Measurements from ENCODE around the gene MX1. TPM values are rescaled to one million over a fixed set of nuclear protein-coding genes. Genes with fewer than 3 reads are reported as not detected.

MX1 gene
- total RNA-seq, 1 donor from 2014 or later, result 8.8 TPM

- TF ChIP-seq CTCF (IDR thresholded peaks at IDR 0.05; ENCODE audit: borderline replicate concordance), result no peak
- Histone ChIP-seq H3K4me1 (no peaks in the 10 kb centered on the region), H3K27me3 (ENCODE audit: low read depth) (peaks cover 62% of the 10 kb centered on the region), H3K9me3 (replicated peaks) (no peaks in the 10 kb centered on the region), H3K27ac (replicated peaks) (no peak overlapping the region), H3K4me3 (no peak overlapping the region), H3K36me3 (no peaks in the 10 kb centered on the region)
- DNase-seq, result no peak
- intact Hi-C loops (cut with micrococcal nuclease), result no loop called here
Observed at GRCh38 chr21:41478319-41479177, 52.5 kb downstream of the MX1 start.

DNA sequence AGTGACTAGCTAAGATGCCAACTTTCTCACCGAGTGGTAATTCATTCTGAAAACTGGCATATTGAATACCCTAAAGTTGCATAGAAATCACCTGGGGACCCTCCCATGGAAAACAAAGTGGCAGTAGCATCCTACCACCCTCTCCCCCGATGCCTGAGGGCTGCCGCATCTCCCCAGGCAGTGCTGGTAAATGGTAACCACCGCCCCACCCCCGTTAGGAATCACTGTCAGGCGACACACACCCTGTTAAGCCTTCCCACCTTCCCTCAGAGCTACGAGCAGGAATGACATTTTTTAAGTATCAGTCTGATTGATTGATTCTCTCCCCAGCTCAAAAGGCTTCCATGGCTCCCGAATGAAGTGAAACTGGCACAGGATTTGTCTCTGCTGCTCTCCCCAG lies 53.6 kb downstream of the MX1 start:
- Histone ChIP-seq H3K36me3 (no peaks in the 10 kb centered on the region), H3K9me3 (replicated peaks) (no peaks in the 10 kb centered on the region), H3K27ac (replicated peaks) (no peak overlapping the region), H3K27me3 (ENCODE audit: low read depth) (peaks cover 72% of the 10 kb centered on the region), H3K4me3 (no peak overlapping the region), H3K4me1 (no peaks in the 10 kb centered on the region)
- TF ChIP-seq CTCF (IDR thresholded peaks at IDR 0.05; ENCODE audit: borderline replicate concordance), result no peak
- intact Hi-C loops (cut with micrococcal nuclease), result no loop called here
- DNase-seq, result no peak

DNA sequence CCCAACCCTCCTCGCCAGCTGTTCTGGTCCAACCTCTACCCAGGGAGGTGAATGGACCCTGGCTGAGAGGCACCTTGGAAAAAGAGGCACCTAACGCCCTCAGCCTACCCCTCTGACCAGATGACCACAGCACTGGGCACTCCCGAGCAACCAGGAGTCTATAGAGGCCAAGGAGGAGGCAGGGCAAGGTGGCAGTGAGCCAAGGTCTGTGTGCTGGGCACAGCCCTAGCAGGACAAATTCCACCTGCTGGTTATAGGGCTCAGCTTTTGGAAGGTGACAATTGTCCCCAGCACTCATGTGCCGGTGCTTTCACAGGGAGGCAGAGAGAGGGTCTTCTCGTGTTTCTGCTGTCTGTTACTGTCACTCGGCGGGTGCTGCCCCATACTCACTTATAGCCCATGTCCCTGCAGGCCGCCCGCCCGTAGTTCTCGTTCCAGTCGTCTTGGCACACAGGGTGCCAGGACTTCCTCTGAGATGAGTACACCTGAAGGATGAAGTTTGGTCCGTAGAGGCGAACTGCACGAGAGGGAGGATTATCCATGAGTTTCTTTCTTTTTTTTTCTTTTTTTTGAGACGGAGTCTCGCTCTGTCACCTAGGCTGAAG lies 54.1 kb downstream of the MX1 start:
- Histone ChIP-seq H3K27ac (replicated peaks) (no peak overlapping the region), H3K9me3 (replicated peaks) (no peaks in the 10 kb centered on the region), H3K36me3 (no peaks in the 10 kb centered on the region), H3K27me3 (ENCODE audit: low read depth) (peaks cover 72% of the 10 kb centered on the region), H3K4me3 (no peak overlapping the region), H3K4me1 (no peaks in the 10 kb centered on the region)
- DNase-seq, result no peak
- no peak for TF ChIP-seq CTCF (IDR thresholded peaks at IDR 0.05; ENCODE audit: borderline replicate concordance)
- intact Hi-C loops (cut with micrococcal nuclease), result no loop called here

GRCh38 chr21:41481191-41481590 lies 55.2 kb downstream of the MX1 start:
- no peaks in the 10 kb centered on the region for H3K4me1 ChIP-seq
- H3K27me3 ChIP-seq (ENCODE audit: low read depth), result peaks cover 66% of the 10 kb centered on the region
- TF ChIP-seq CTCF (IDR thresholded peaks at IDR 0.05; ENCODE audit: borderline replicate concordance), result no peak
- intact Hi-C loops (cut with micrococcal nuclease), result no loop called here
- no peaks in the 10 kb centered on the region for H3K36me3 ChIP-seq
- no peak for DNase-seq
- no peak overlapping the region for H3K4me3 ChIP-seq
- H3K9me3 ChIP-seq (replicated peaks), result no peaks in the 10 kb centered on the region
- no peak overlapping the region for H3K27ac ChIP-seq (replicated peaks)

GRCh38 chr21:41482301-41482700 lies 56.3 kb downstream of the MX1 start:
- H3K4me1 ChIP-seq, result no peaks in the 10 kb centered on the region
- H3K27me3 ChIP-seq (ENCODE audit: low read depth), result peaks cover 63% of the 10 kb centered on the region
- no peak for DNase-seq
- TF ChIP-seq CTCF (IDR thresholded peaks at IDR 0.05; ENCODE audit: borderline replicate concordance), result no peak
- H3K9me3 ChIP-seq (replicated peaks), result no peaks in the 10 kb centered on the region
- intact Hi-C loops (cut with micrococcal nuclease), result no loop called here
- no peak overlapping the region for H3K4me3 ChIP-seq
- no peak overlapping the region for H3K27ac ChIP-seq (replicated peaks)
- no peaks in the 10 kb centered on the region for H3K36me3 ChIP-seq
